ENCODE results near the gene ETV1.
A peak's percentile ranks its signal among the peaks of the same experiment; 100 is the strongest.
"Not testable (repeated sequence)": the region's sequence is repeated elsewhere in the genome, so short reads cannot be mapped to it uniquely, and the experiment has no call there.

Gene ETV1

GRCh38 chr7:13920053-13920697, 69.3 kb downstream of the ETV1 start:
- DNase-seq: no peak

- not testable (repeated sequence) for DNase-seq
Measured at GRCh38 chr7:13918333-13918732, 71.1 kb downstream of the ETV1 start.

GRCh38 chr7:13917103-13917502, 72.4 kb downstream of the ETV1 start:
- DNase-seq: not testable (repeated sequence)

GRCh38 chr7:13915891-13916290, 73.6 kb downstream of the ETV1 start:
- DNase-seq: no peak

DNA sequence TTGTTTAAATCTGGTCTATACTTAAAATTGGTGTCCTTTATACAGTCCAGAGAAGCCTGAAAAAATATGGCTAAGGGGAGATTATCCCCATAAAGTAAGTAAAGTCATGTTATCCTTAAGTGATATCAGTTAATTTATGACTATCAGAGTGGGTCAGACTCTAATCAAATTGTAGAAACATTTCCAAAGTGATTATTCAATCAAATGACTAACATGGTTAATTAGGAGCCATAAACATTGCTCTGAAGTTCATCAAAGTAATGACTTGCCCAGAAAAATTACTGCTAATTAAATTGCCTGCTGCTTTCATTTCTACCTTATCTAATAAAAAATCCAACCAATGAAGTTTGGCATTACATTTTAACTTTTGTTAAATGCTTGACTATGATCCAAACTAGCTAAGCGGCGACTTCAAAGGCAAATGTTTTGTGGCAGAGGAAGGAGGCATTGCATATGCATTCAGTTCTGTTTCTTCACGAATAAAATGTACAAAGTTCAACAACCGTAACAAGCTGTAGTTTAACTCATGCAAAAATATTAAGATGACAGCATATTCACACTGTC, 76.7 kb downstream of the ETV1 start:
- DNase-seq: no peak

DNA sequence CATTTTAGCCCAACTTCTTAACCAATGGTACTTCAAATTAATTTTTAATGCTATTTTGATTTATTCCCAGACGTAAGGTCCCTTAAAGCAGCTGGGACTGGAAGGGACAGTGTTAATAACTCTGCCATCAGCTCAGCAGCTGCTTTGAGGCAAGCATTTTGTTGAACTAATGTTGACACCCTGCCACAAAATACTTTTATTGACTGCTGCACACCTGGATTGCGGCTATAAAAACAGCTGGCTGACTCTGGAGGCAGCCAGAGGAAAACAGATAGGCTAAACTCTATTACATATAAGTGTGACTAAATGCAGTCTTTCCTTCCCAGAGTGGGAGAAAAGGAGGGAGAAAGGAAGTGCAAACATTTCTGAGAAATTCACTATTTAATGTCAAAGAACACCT, 77.6 kb downstream of the ETV1 start:
- no peak for DNase-seq

DNA sequence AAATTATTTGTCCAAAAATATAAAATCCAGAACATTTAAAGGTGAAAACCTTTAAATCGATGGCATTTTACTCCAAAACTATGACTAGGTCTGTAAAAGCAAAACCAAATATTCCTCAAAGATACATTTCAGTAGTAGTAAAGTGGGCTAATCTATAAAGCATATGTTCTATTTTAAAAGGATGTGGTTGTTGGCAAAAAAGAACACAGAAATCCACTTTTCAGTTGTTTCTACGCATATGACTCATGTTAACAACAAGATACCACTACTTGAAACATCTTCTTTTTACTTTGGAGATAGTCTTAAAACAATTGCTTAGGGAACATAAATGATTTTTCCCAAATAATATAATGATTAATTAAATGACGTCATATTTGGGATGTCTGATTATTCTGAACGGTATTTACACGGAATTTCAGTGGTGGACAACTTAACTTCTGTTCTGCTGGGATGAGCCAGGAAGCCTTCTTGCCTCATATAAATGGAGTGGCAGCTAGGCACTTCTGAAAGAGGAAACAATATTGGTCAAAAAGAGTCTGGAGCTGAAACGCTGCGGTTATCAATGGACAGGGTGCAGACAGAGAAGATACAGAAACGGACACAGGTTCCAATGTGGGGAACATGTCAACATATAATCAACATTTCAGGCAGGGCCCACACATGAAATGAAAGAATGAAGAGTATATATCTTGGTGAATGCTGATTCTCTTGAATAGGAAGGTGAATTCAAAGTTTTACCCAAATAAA, 78.5 kb downstream of the ETV1 start:
- DNase-seq: no peak

GRCh38 chr7:13908667-13909397, 80.6 kb downstream of the ETV1 start:
- DNase-seq: peak; percentile 59

DNA sequence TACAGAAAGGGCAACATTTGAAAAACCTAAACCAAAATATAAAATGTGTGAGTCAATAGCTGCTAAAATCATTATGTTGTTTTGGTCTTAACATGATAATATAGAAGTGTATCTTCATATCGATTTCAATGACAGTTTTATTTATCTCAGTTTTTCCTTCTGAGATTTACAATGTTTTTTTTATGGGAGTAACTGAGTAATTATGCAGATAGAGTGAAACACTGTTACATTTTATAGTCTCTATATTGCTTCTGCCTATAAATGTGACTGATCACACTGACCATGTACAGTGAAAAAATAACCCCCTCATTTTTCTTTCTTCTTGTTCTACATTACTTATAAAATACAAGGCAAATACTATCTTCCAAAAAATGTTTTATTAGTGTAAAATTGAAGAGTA, 81.6 kb downstream of the ETV1 start:
- no peak for DNase-seq

DNA sequence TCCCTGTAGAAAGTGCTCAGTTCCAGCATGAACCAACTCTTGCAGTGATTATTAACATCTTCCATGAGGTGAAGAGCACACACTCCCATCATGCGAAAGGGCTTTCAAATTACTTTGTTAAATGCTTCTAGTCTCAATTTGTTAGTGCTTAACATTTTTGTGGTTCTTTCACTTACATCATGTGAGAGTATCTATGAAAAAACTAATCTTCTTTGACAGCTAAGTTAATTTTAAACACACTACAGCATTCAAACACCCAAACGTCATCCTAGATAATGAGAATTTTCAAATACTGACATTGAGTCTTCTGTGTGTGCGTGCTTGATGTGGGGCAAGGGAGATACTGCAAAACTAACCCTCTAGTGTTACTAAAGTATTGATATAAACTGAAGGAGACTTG, 84.8 kb downstream of the ETV1 start:
- DNase-seq: no peak

DNA sequence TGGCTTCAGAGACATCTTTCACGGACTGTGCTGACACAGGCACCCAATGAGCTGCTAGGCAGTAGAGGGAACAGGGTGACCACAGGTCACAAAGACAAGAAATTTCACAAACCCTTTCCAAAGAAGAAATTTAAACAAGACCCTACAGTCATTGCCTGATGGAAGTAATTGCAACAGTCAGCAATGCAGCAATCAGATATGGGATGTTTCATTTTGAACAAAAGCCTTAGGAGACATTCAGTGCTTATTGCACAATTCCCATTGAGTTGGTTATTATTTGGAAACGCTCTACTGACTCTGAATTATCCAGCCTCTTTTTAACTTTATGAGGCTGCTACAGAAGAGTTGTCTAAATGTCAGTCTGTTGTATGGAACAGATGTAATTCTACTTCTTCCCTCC, 85.5 kb downstream of the ETV1 start:
- no peak for DNase-seq

GRCh38 chr7:13901577-13901976, 87.9 kb downstream of the ETV1 start:
- no peak for DNase-seq

DNA sequence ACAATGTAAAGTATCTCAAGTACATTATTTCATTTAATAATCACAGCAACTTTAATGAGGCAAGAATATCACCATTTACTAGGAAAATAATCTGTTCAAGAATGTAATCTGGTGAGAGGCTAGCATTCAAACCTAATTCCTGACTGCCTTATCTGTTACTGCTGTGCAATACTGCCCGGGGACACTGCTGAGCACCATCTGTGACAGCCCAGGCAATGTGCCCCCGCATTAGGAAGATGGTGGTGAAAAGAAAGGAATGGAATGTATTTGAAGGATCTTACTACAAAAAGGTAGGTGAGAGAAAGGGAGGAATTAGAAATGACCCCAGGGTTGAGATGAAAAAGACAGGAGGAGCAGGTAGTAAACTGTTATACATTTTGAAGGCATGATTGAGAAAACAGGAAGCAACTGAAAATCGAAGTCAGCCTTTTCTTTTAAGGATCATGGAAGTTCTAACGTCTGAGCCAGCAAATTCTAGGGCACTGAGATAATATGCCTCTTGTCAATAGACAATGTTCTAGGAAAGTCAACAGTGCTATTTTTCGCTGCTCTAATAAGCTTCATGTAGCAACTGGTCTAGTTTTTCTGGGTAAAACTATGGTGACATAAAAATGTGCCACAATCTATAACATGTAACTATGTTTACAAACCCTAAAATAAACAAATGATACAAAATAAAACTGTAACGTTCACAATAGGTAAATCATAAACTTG, 90.4 kb downstream of the ETV1 start:
- no peak for DNase-seq

GRCh38 chr7:13897819-13898218, 91.6 kb downstream of the ETV1 start:
- DNase-seq: no peak

GRCh38 chr7:13894954-13895353, 94.5 kb downstream of the ETV1 start:
- no peak for DNase-seq

- no peak for DNase-seq
Measured at GRCh38 chr7:13894377-13894776, 95.1 kb downstream of the ETV1 start.

- no peak for DNase-seq
Measured at GRCh38 chr7:13890793-13891192, 98.7 kb downstream of the ETV1 start.

- no peak for DNase-seq
Measured at GRCh38 chr7:13886356-13886755, 103.1 kb downstream of the ETV1 start.

- no peak for DNase-seq
Measured at GRCh38 chr7:13882051-13882450, 107.4 kb downstream of the ETV1 start.

DNA sequence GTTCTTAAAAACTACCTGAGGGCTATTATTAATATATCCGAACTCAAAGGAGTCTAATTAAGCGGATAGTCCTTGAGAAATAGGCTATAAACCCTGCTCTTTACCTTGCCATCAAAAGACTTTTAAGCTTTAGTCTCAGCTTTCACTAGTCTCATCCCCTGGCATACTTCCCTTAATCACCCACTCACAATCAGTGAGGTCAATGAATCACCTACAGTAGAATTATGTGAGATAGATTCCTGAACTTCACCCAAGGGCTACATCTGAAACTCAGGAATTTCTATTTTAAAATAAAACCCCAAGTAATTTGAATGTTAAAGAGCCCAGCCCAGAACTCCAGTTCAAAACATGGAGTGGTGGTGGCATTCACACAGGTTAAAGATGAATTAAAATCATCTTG, 108.7 kb downstream of the ETV1 start:
- no peak for DNase-seq

DNA sequence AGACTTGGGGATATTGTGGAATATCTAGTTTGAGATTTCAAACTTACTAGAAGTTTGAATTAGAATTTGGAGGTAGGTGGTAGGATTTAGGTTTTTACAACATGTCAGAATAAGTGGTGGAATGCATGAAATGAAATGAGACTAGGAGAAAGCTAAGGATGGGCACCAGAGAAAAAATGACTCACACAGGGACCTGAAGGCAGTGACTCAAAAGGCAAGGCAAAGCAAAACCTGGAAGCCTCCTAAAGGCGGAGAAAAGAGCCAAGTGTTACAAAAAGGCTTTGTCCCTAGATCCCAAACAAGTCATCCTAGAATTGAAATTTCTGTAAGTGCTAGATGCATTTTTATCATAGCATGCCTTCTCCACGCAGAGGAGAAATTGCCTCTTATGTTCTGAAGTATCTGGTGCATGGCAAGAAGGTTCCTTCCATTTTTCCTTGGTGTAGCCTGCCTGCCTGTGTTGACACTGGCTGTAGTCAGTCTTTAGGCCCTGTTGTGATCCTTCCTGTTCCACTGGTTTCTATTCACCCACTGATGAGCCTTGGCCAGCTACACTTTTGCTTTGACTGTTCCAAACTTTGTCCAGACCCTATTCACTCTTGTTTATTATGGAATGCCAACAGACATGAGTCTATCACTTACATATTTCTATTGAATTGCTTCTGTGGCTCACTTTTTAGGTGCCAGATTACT, 109.3 kb downstream of the ETV1 start:
- DNase-seq: no peak

GRCh38 chr7:13879143-13879542, 110.3 kb downstream of the ETV1 start:
- DNase-seq: no peak
